ENCODE data around the gene TAAR1. TPM values are rescaled to one million over a fixed set of nuclear protein-coding genes. Genes with fewer than 3 reads are reported as not detected.
"Not testable (repeated sequence)": the region's sequence is repeated elsewhere in the genome, so short reads cannot be mapped to it uniquely, and the experiment has no call there.

Gene TAAR1, protein sequence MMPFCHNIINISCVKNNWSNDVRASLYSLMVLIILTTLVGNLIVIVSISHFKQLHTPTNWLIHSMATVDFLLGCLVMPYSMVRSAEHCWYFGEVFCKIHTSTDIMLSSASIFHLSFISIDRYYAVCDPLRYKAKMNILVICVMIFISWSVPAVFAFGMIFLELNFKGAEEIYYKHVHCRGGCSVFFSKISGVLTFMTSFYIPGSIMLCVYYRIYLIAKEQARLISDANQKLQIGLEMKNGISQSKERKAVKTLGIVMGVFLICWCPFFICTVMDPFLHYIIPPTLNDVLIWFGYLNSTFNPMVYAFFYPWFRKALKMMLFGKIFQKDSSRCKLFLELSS
- not detected for total RNA-seq

- no peak for DNase-seq (ENCODE audit: low spot score)
These were observed at the start of gene TAAR1 for GRCh38 chr6:132659082-132659481. Gene TAAR1, minus strand, starts transcription at chr6:132659182. Its CDS starts 13,179 bp downstream, at chr6:132646003.

GRCh38 chr6:132708771-132709170, 49.8 kb upstream of the TAAR1 start:
- DNase-seq (ENCODE audit: low spot score) = no peak

GRCh38 chr6:132708002-132708401, 49.0 kb upstream of the TAAR1 start:
- DNase-seq (ENCODE audit: low spot score) = no peak

- DNase-seq (ENCODE audit: low spot score) = not testable (repeated sequence)
These were observed 47.8 kb upstream of the TAAR1 start for GRCh38 chr6:132706756-132707155.

- no peak for DNase-seq (ENCODE audit: low spot score)
These were observed 45.0 kb upstream of the TAAR1 start for GRCh38 chr6:132703936-132704335.

DNA sequence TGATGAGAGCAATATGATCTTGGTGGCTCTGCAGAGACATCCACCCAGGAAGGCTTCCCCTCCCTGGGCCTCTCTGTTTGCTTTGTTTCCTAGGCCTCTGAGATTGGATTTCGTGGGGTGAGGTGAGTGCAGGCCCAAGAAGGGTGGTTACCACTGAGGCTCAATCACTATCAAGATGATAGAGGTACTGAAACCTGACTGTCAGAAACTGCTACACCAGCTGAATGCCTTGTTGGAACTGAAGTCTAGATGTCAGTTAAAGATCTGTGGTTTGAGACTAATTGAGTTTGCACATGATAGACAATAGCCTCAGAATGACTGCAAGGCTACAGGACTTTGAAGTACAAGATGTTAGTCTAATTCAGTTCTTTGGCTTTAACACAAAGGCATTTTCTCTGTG, 39.6 kb upstream of the TAAR1 start:
- DNase-seq (ENCODE audit: low spot score) = no peak

DNA sequence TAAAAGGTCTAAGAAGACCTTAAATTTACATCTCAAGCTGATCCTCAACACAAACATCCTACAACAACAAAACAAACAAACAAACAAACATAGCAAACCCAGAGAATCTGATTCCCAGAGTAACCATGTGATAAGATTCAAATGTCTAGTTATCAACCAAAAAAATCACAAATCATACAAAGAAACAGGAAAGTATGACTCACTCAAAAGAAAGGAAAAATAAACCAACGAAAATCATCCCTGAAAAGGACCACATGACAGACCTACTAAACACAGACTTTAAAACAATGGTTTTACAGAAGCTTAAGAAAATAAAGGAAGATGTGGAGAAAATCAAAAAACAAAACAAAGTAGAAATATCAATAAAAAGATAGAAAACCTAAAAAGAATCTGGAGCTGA, 36.8 kb upstream of the TAAR1 start:
- no peak for DNase-seq (ENCODE audit: low spot score)

- peak; percentile 50 for DNase-seq (ENCODE audit: low spot score)
These were observed 34.5 kb upstream of the TAAR1 start for GRCh38 chr6:132693478-132693877.

DNA sequence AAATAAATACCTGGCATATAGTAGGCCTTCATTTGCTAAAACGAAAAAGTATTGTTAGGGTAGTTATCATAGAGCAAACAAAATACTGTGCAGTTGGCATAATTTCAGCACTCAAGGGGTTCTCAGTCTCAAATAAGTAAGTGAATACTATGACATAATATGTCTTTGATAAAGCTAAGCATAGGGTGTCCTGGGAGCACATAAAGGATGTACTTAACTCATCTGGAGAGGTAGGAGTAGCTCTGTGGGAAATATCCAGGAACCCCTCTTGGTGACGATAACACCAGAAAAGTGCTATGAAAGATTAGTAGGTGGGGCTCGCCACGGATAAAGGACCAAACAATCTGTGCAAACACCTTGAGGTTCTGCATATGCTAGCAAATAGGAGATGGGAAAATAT, 31.7 kb upstream of the TAAR1 start:
- no peak for DNase-seq (ENCODE audit: low spot score)

- no peak for DNase-seq (ENCODE audit: low spot score)
These were observed 28.3 kb upstream of the TAAR1 start for GRCh38 chr6:132687306-132687705.

DNA sequence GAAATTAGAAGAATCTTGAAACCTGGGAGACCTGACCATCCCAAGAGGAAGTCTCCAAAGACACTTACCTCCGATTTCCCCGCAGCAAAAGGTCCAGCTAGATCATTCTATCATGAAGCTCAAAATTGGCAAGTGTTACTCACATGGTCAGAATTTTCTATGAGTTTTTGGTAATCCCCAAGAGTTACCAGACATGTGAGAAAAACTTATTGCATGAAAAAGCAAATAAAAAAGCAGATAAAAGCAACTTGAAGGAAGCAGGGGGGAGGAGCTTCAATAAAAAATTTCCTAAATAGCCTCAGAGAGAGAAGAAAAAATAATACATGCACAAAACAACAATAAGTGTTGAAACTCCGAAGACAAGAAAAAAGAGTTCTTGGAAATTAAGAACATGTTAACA, 27.5 kb upstream of the TAAR1 start:
- no peak for DNase-seq (ENCODE audit: low spot score)

- DNase-seq (ENCODE audit: low spot score) = no peak
These were observed 26.0 kb upstream of the TAAR1 start for GRCh38 chr6:132685009-132685408.

DNA sequence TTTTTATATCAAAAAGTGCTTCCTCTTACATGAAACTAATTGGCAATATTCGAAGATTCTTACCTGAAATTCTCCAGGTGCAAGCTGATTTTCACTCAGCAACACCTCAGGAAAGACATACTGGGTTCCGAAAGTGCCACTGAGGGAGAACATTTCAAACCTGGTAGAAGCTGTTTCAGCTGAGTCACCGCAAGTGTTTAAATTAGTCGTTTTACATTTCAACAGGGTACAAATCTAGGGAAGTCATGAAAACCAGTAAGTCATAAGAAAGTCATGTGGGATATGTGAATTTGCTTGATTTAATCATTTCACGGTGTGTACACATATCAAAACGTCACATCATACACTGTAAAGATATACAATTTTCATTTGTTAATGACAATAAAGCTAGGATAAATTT, 25.3 kb upstream of the TAAR1 start:
- no peak for DNase-seq (ENCODE audit: low spot score)

DNA sequence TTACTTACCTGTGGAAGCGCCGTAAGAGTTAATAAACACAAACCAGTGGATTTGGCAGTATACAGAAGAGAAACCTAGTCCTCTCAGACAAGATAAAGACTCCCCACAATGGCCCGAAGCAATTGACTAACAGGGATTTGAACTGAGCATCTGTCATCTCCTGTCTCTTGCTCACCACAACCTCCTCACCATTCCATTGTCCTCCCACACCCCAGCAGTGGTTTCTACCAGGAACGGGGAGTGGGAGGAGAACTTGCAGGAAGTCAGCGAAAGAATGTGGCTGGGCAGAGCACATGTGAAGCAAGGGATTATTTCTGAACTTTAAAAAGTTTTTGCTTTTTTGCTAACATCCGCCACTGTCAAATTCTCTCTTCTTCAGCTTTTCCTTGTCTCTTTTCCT, 24.6 kb upstream of the TAAR1 start:
- DNase-seq (ENCODE audit: low spot score) = no peak

DNA sequence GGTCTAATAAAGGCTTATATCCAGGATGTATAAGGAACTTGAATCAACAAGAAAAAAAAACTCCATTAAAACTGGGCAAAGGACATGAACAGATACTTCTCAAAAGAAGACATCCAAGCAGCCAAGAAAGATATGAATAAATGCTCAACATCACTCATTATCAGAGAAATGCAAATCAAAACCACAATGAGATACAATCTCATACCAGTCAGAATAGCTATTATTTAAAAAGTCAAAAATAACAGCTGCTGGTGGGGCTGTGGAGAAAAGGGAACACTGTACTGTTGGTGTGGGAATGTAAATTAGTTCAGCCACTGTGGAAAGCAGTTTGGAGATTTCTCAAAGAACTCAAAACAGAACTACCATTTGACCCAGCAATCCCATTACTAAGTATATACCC, 20.1 kb upstream of the TAAR1 start:
- DNase-seq (ENCODE audit: low spot score) = not testable (repeated sequence)

DNA sequence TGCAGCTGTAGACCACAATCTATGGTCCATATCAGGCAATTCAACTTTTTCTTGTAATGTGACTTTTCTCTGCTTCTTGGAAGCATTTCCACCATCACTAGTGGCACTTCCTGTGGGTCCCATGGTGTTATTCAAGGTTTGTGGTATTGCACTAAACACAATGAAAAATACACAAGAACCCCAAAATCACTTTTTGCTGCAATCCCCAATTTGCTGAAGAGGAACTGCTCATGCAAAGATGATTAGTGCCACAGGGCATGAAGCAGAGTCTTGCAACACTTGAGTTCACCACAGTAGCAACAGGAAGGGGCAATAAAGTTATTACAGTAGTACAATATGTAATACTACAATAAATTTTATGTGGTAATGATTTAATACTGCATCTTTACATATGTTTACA, 16.8 kb upstream of the TAAR1 start:
- no peak for DNase-seq (ENCODE audit: low spot score)

- no peak for DNase-seq (ENCODE audit: low spot score)
These were observed 16.0 kb upstream of the TAAR1 start for GRCh38 chr6:132675002-132675401.

- no peak for DNase-seq (ENCODE audit: low spot score)
These were observed 14.6 kb upstream of the TAAR1 start for GRCh38 chr6:132673376-132674094.

DNA sequence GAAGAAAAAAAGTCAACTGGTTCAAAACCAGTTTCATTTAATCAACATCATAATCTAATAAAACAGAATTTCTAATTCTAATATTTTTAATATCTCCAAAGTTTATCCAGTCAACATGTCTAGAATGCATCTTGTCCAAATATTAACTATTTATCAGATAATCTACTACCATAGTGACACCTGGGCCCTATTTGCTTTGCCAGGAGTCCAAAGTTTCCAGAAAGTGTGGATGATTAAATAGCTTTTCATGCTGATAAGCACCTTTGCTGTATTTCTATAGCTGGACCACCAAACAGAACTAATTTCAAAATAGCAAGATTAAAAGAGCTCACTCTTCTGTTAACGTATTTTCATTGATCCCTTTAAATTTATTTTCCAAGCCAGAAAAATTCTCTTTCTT, 12.3 kb upstream of the TAAR1 start:
- DNase-seq (ENCODE audit: low spot score) = peak; percentile 23

- DNase-seq (ENCODE audit: low spot score) = no peak
These were observed 10.8 kb upstream of the TAAR1 start for GRCh38 chr6:132669690-132670291.

DNA sequence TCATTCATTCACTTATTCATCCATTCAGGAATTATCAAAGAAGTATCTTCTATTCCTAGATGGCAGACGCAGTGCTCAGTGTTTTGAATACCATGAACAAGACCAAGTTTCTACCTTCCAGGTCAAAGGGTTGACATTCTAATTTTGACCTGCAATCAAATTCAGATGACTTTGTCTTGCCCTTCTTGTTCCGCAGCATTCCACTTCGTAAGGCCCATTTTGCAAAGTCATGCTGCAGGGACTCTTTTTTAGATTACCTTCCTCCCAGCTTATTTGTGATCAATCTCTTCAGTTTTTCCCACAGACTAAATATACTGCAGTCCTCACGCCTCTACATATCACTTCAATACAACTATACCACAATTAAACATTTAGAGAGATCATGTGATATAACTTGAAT, 7.1 kb upstream of the TAAR1 start:
- DNase-seq (ENCODE audit: low spot score) = no peak

GRCh38 chr6:132664309-132665034, 5.5 kb upstream of the TAAR1 start:
- DNase-seq (ENCODE audit: low spot score) = no peak

Measured in mucosa of gallbladder (tissue), 1 donor.